H1 (cell line): ENCODE data around the gene PRRG2. TPM values are rescaled to one million over a fixed set of nuclear protein-coding genes. Genes with fewer than 3 reads are reported as not detected.

Experiments
- RNF2 ChIP-seq: fragments of 200-900, 300-1000 bp; sonication (generic); IDR thresholded peaks from 2 replicates; pipeline ENCODE4 v1.7.1; 2016; ENCODE audit warnings: borderline replicate concordance, low read depth, mild to moderate bottlenecking, antibody characterized with exemption, low read length; ENCODE audit not compliant: poor library complexity, severe bottlenecking; ENCODE audit errors: missing control alignments
- SIN3A ChIP-seq, 2 experiments: IDR thresholded peaks in 1 of 2; conservative IDR thresholded peaks in 1 of 2; 2 replicates each; pipeline ENCODE4 v1.6.1; 2011 to 2012; ENCODE audit warnings: low read length in 2 of 2, improper control_type of control experiment in 1 of 2, low read depth in 1 of 2, mild to moderate bottlenecking in 1 of 2
- polyA plus RNA-seq, 7 experiments: library from polyadenylated mRNA; depleted of rRNA in 3 of 7; stranded (reverse) in 5 of 7; unstranded in 2 of 7; fragments of >200 nt in 5 of 7; fragments of 200-250 nt in 2 of 7; gene quantifications; 1 replicate in 5 of 7; 2 replicates in 1 of 7; 4 replicates in 1 of 7; pipeline versions ENCODE4 v1.2.1 to v1.2.3, GENCODE V29; 2011 to 2013; ENCODE audit warnings: missing spikeins in 2 of 7, mixed read lengths in 2 of 7
- total RNA-seq: library from RNA; stranded (reverse); fragmentation: NEBNext Ultra II Directional; extraction: Animal tissue kit (Norgen Biotek cat#: 25700); gene quantifications from 2 replicates; pipeline ENCODE4 v1.2.1, GENCODE V29; 2021

The PRRG2 gene
- total and polyA plus RNA-seq, 2 of the 8 experiments (the other 6 are each of a cell fraction or from before 2014, with no cell fraction given) = 4.1 to 5.6 TPM

DNA sequence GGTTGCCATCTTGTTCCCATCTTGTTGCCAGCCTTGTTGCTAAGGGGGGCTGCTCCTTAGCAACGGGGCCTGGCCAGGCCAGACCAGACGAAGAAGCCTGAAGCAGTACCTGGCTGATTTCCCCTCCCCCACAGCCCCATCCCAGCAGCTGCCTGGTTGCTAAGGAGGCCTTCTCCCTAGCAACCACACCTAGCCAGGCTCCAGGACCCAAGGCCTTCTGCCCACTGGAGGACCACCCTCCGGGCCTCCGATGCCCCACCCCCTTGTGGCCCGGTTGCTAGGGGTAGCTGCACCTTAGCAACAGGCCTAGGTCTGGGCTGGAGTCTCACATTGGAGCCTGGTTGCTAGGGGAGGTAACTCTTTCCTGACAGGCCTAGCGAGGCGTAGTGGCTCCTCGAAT lies 3.9 kb downstream of the PRRG2 start (continued):
- peak; percentile 77 to 90; a peak in 2 of 4 replicates for TF ChIP-seq SIN3A (conservative IDR thresholded peaks at IDR 0.05 in 1 of 2, IDR thresholded peaks at IDR 0.05 in 1 of 2; ENCODE audit: low read depth in 1 of 2, low read length in 2 of 2)
- TF ChIP-seq RNF2 = no peak
